ENCODE results near the gene LCNL1. TPM values are rescaled to one million over a fixed set of nuclear protein-coding genes. Genes with fewer than 3 reads are reported as not detected.

Gene LCNL1
- total RNA-seq, 4 donors from 2014 or later = 0.19 TPM; not detected in 3

- Histone ChIP-seq H3K4me1 (peaks cover 0 to 9% (median 3%) of the 10 kb centered on the region in 3 donors), H3K27ac (no peak overlapping the region), H3K27me3 (no peaks in the 10 kb centered on the region), H3K4me3 (no peak overlapping the region), H3K36me3 (peaks cover 22 to 52% (median 28%) of the 10 kb centered on the region in 3 donors), H3K9me3 (no peaks in the 10 kb centered on the region)
- no peak for DNase-seq
- intact Hi-C loops (cut with DNase I) = no loop called here
- 85 to 87% methylated on average over 10 to 11 of the region's 15 CpGs for WGBS, 2 donors
- TF ChIP-seq POLR2A (IDR thresholded peaks at IDR 0.05) = no peak
- no peak for TF ChIP-seq CTCF (IDR thresholded peaks at IDR 0.05)
These were observed 45.4 kb upstream of the LCNL1 start for GRCh38 chr9:136937186-136938001.

GRCh38 chr9:136939431-136939995 lies 43.3 kb upstream of the LCNL1 start:
- peaks cover 24 to 60% (median 31%) of the 10 kb centered on the region in 3 donors for H3K36me3 ChIP-seq
- no peak for DNase-seq
- no peaks in the 10 kb centered on the region for H3K27me3 ChIP-seq
- H3K27ac ChIP-seq = no peak overlapping the region
- intact Hi-C loops (cut with DNase I) = no loop called here
- TF ChIP-seq CTCF (IDR thresholded peaks at IDR 0.05) = no peak
- no peak for TF ChIP-seq POLR2A (IDR thresholded peaks at IDR 0.05)
- peaks cover 9 to 24% (median 15%) of the 10 kb centered on the region in 3 donors for H3K4me1 ChIP-seq
- no peaks in the 10 kb centered on the region for H3K9me3 ChIP-seq
- no peak overlapping the region for H3K4me3 ChIP-seq
- WGBS, 2 donors = 80 to 83% methylated on average over 13 to 15 of the region's 28 CpGs

GRCh38 chr9:136939996-136940525 lies 42.7 kb upstream of the LCNL1 start:
- peaks cover 15 to 28% (median 15%) of the 10 kb centered on the region in 3 donors for H3K4me1 ChIP-seq
- intact Hi-C loops (cut with DNase I) = loop anchor here (5.0 to 10.0 kb wide), 2 partner anchors 85 to 87 kb away; partner anchors contain the start of genes ABCA2 and MAMDC4
- WGBS, 2 donors = 49% methylated on average over 8 of the region's 16 CpGs; no CpG with 5 or more reads in 1 of the 2 donors
- H3K9me3 ChIP-seq = no peaks in the 10 kb centered on the region
- TF ChIP-seq POLR2A (IDR thresholded peaks at IDR 0.05) (no peak), CTCF (IDR thresholded peaks at IDR 0.05) (no peak)
- no peaks in the 10 kb centered on the region for H3K27me3 ChIP-seq
- no peak overlapping the region for H3K27ac ChIP-seq
- H3K4me3 ChIP-seq = no peak overlapping the region
- H3K36me3 ChIP-seq = peaks cover 24 to 60% (median 31%) of the 10 kb centered on the region in 3 donors
- no peak for DNase-seq

- H3K36me3 ChIP-seq = peaks cover 24 to 60% (median 31%) of the 10 kb centered on the region in 3 donors
- 86 to 97% methylated on average over 8 to 9 of the region's 42 CpGs for WGBS, 2 donors
- H3K4me1 ChIP-seq = peaks cover 15 to 32% (median 16%) of the 10 kb centered on the region in 3 donors
- TF ChIP-seq POLR2A (IDR thresholded peaks at IDR 0.05) (no peak), CTCF (IDR thresholded peaks at IDR 0.05) (no peak)
- H3K4me3 ChIP-seq = no peak overlapping the region
- no peak for DNase-seq
- H3K27ac ChIP-seq = no peak overlapping the region
- no peaks in the 10 kb centered on the region for H3K9me3 ChIP-seq
- intact Hi-C loops (cut with DNase I) = loop anchor here (5.0 to 10.0 kb wide), 2 partner anchors 86 to 87 kb away; partner anchors contain the start of genes ABCA2 and MAMDC4
- H3K27me3 ChIP-seq = no peaks in the 10 kb centered on the region
These were observed 42.1 kb upstream of the LCNL1 start for GRCh38 chr9:136940526-136941230.
